NCI-H1436 treated with DMSO at 0.1 percent for 48 hours (cell line): Measurements from ENCODE around the gene ANKRD23.
A peak's percentile ranks its signal among the peaks of the same experiment; 100 is the strongest.
"Not testable (repeated sequence)": the region's sequence is repeated elsewhere in the genome, so short reads cannot be mapped to it uniquely, and the experiment has no call there.

ENCODE experiments used
- DNase-seq: peaks from one replicate; lab custom pipeline; 2025; lab: John Stamatoyannopoulos, UW

The ANKRD23 gene

DNA sequence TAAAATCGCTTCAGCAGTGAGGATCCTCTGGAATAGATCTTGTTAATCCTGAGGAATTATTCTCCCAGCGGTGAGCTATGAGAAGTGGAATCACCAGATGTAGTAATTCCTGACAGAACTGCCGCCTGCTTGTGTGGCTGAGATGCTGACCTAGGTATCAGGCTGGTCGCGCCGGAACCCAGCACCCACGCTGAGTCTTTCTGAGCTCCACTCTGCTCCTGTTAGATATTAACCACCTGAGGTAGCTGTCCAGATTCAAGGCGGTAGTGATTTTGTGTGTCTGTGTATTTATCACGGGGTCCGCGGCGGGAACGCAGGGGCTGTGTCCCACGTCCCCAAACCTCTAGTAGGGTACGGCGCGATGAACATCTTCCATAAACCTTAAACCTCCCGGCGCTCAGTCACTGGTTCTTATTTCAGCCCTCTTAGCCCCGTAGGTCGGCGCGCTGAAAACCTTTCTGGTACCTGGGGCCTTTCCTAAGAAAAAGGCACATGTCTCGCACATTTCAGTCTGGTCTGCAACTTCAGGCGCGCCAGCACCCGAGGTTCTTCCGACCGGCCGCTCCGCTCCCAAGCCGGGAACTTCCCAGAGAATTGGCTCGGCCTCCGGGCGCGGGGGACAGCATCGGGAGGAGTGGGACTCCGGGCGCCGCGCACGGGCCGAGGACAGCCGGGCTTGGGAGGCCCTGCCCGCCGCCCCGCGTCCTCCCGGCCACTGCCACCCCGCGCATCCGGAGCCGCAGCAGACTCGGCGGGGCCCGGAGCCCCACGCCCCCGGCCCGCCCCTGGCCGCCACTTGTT is 28.3 kb downstream of the ANKRD23 start:
- DNase-seq = peak; percentile 4

GRCh38 chr2:96813656-96814055 is 30.2 kb downstream of the ANKRD23 start:
- DNase-seq = no peak

DNA sequence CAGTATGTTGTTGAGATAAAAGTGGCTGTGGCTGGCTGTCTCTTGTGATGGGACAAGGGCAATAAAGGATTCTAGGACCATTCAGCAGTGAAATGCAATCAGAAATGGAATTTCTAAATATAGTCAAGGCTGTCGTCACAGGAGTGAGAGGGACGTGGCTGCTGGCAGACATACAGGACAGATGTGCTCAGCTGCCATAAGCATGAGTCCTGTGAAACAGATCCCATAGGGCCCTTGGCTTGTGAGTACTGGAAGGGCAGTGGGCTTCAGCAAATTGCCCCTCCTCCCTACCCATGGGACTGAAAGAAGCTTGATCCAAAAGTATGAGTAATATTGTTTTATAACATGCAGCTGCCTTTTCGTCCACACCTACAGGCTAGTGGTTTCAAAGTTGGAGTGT is 31.9 kb downstream of the ANKRD23 start:
- no peak for DNase-seq

DNA sequence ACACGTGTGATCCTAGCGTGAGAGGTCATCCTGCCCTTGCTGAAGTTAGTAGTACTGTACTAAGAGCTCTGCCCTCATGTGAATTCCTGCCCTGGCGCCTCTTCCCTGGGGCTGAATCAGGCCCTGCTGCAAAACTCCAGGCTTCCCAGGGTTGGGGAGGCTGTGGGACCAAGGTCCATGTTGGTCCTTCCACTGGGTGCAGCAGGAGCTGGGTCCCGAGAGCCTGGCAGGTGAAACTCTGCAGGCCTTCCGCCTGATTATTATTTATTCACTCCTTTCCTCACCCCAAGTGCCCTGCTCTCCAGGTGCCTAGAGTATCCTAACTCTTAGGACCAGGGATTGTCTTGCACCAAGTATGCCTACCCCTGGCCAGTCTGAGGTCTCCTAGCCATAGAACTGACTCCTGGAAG is 33.0 kb downstream of the ANKRD23 start:
- DNase-seq = no peak

- no peak for DNase-seq
Observed at GRCh38 chr2:96809951-96810782, 33.7 kb downstream of the ANKRD23 start.

- DNase-seq = no peak
Observed at GRCh38 chr2:96809216-96809882, 34.5 kb downstream of the ANKRD23 start.

- DNase-seq = no peak
Observed at GRCh38 chr2:96808176-96808837, 35.5 kb downstream of the ANKRD23 start.

DNA sequence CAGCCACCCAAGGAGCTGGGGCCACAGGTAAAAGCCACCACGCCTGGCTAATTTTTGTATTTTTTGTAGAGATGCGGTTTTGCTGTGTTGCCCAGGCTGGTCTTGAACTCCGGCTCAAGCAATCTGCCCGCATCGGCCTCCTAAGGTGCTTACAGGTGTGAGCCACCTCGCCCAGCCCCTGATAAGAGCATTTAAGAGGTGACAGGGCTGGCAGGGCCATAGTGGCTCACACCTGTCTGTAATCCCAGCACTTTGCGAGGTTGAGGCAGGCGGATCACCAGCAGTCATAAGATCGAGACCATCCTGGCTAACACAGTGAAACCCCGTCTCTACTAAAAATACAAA is 36.7 kb downstream of the ANKRD23 start:
- no peak for DNase-seq

DNA sequence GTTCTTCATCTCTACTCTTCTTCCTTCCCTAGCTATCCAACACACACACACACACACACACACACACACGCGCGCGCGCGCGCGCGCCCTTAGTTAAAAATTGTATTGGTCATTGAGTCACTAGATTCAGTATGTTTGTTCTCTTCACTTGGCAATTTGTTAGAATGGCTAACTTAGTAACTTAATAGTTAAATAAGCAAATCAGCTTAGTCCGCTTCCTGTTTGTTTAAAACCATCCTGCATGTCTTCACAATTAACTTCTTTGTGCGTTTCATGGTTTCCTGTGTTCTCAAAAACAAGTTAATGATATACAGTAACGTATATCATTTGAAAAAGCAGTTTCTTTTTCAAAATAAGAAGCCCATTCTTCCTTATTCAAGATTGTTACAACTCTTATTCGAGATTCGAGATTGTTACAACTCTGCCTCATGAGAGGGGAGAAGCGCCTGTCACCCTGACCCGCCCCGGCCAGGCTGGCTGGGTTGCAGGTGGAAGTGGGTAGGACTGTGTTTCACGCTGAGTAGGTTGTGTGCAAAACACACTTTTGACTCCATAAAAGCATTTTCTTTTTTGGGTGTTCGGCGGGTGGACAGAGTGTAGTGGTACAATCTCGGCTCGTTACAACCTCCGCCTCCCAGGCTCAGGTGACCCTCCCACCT is 37.2 kb downstream of the ANKRD23 start:
- no peak for DNase-seq

GRCh38 chr2:96805946-96806345 is 37.9 kb downstream of the ANKRD23 start:
- DNase-seq = not testable (repeated sequence)

DNA sequence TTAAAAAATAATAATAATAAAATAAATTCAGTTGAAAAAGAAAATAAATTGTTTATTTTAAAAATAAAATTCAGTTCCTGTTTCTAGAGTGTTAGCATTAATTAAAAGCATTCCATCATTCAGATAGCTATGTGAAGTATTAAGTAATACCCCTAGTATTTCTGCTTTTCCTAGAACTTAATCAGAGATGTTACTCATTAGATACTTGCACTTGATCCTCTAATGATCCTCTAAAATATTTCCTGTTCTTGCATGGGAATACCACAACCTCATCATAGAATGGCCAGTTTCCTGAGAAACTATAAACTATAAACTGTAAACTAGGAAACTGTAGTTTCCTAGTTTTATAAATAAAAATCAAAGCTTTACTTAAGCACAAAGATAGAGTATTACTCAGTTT is 38.8 kb downstream of the ANKRD23 start:
- no peak for DNase-seq

- no peak for DNase-seq
Observed at GRCh38 chr2:96802721-96803120, 41.1 kb downstream of the ANKRD23 start.

GRCh38 chr2:96801786-96802595 is 41.8 kb downstream of the ANKRD23 start:
- DNase-seq = no peak

GRCh38 chr2:96801005-96801785 is 42.6 kb downstream of the ANKRD23 start:
- no peak for DNase-seq

- DNase-seq = no peak
Observed at GRCh38 chr2:96800061-96801004, 43.5 kb downstream of the ANKRD23 start.

GRCh38 chr2:96799623-96799935 is 44.2 kb downstream of the ANKRD23 start:
- no peak for DNase-seq

GRCh38 chr2:96798733-96799622 is 44.8 kb downstream of the ANKRD23 start:
- no peak for DNase-seq

DNA sequence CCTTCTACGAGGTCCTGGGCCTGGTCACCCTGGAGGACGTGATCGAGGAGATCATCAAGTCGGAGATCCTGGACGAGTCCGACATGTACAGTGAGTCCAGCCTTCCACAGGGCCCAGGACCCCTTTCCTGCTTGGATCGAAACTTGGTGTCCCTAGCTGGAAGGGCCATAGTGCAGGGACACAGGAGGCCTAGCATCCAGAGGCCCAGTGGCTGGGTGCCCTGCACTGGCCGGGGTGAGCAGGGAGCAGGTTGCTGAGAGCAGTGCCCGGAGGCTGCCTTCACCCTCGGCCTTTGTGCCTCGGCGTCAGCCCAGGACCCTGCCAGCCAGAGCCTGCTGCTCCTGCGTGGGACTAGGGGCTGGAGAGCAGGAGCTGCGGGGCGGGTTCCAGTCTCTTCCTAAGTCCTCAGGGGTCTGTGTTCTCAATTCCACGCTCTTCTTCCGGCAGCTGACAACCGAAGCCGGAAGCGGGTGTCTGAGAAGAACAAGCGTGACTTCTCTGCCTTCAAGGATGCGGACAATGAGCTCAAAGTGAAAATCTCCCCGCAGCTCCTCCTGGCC is 46.7 kb downstream of the ANKRD23 start:
- no peak for DNase-seq
